GM18909 (cell line): ENCODE data around the gene PTPN7.
"Not testable (repeated sequence)": the region's sequence is repeated elsewhere in the genome, so short reads cannot be mapped to it uniquely, and the experiment has no call there.

Experiments
- ATAC-seq: cut with Tn5 transposase; IDR thresholded peaks from one replicate; pipeline ENCODE4 v1.9.1; 2021; ENCODE audit warnings: mild to moderate bottlenecking; ENCODE audit not compliant: unreplicated experiment, poor library complexity

PTPN7 gene

DNA sequence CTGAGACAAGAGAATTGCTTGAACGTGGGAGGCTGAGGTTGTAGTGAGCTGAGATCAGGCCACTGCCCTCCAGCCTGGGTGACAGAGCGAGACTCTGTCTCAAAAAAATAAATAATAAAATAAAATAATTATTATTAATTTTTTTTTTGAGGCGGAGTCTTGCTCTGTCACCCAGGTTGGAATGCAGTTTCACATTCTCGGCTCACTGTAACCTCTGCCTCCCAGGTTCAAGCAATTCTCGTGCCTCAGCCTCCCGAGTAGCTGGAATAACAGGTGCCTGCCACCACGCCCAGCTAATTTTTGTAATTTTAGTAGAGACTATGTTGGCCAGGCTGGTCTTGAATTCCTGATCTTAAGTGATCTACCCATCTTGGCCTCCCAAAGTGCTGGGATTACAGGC is 48.8 kb downstream of the PTPN7 start:
- ATAC-seq = not testable (repeated sequence)

DNA sequence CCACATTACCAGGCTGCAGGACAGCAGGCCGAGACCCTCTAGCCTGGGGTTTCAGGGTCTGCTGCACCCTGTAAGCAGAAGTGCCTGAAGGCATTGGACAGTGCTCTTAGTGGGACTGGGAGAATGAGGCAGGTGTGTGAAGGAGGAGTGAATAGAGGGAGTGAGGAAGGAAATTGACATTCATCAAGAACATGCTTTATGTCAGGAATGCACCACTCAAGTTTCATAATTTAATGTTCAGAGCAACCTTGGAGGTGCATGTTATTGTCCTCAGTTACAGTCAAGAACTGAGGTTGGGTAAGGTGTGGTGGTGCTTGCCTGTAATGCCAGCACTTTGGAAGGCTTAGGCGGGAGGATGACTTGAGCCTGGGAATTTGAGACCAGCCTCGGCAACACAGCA is 49.4 kb downstream of the PTPN7 start:
- no peak for ATAC-seq

DNA sequence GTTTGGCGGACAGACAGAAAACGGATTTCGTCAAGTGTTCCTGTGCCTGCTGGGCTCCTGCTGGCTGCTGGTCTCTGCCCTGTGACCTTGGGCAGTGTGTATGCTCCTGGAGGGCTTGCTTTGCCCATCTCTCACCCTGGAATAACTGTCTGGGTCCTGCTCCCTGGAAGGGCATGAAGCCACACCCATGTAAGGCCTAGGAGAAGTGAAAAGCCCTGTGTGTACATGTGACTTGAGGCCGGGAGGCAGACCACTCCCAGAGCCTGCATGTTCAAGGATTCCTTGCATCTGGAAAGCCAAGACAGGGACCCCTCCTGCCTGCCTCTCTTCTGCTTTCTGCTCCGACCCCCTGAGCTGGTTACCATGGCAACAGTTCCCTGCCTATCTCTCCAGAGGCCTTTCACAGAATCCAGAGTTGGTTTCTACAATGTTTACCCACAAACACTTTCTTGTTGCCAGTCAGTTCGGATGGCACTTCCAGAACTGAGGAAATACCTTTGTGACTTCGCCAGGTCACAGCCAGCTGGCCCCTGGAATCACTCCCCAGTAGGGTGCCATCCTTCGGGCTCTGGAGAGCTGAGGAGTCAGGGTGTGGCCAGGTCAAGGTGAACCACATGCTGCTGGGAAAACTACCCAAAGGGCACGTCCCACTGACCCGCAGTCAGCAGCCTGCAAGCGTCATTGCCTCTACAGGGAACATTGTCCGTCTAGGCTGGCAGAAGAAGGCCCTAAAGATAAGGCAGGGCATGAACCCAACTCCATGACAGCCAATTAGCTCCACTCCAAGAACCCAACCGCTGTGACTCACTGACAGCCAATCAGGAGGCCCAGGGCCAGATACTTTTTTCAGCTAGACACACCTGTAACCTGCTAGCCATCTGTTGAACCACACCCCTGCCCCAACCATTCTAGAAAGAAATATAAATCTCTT is 52.3 kb downstream of the PTPN7 start:
- no peak for ATAC-seq

DNA sequence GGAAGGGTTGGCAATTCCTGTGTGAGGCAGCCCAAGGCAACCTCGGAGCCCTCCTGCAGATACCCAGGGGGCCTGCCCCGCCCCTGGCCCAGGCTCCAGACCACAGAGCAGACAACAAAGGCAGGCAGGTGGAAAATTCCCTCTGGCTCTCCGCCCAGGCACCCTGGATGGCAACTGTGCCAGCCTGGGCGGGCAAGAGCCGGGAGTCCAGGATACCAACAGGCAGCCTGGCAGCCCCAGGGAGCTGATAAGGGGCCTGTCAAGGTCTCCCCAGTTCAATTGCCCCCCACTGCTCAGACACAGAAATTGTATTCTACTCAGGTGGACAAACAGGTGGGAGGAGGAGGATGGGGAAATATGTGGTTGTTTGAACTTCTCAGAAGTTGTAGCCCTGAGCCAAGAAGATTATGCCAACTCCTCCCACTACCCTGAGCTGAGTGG is 53.1 kb downstream of the PTPN7 start:
- no peak for ATAC-seq

DNA sequence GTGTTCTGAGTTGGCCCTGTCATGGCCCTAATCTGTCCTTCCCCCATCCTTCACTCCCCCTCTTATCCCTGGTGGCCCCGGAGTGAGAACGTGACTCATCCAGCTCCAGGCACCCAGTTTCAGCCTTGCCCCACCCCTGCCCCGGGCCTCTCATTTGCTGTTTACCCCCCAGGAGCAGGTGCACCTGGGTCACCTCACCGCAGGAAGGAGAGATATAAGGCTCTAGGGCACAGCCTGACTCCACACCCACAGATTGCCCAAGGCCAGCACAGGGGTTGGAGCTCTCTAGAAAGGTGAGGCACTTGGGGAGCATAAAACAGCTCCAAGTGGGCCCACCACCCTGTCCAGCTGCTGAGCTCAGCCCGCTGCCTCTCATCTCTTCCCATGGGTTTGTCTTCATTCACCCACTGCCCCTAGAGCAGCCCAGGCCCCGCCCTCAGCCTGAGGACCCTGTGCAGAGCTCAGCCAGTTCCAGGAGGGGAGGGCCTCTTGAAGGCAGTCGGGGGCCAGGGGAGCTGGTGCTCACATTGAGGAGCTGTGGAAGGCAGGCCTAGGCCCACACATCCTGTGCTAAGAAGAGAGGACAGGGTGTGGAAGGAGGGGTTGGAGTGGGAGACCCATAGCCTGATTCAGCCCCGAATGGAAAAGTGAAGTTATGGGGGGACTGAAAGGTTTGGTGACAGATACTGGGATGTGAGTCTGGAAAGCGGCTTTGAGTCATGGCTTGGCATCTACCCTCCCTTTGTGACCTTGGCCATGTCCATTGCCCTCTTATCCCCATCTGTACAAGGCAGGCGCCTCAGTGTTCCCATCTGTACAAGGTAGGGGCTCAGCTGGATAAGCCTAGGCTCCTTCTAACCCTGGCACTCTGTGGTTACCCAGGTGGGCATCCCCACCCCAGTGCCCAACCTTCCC is 53.8 kb downstream of the PTPN7 start:
- ATAC-seq = no peak

DNA sequence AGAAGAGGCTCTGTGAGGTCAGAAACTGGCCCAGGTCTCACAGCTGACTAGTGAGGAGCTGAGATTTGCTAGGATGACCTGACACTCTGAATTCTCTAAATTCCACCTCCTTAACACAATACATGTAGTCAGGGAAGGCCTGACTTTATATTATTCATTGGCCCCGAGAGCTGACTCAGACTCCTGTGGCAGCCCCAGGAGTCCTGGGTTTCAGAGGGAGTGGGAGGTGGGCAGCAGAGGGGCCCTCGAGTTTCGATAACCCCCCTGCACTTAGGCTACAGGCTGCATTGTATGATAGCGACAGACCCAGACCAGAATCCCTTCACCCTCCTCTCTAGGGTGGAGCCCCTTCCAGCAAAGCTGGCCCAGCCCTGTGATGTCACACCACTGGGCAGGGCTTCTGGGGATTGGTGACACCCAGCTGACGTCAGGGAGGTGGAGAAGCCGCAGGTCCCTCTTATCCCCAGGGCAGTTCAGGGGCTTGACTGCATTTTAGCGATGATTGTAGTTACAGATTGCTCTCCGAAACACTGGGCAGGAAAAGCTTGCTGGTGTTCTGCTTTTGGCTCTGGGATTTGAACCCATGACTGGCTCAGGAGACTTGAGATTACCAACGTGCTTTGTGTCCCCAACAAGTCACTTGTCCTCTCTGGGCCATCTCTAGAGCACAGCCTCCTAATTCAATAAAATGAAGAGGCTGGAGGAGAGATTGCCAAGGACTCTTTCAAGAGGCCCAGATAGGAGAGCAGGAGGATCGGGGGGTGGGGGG is 54.6 kb downstream of the PTPN7 start:
- ATAC-seq = no peak

DNA sequence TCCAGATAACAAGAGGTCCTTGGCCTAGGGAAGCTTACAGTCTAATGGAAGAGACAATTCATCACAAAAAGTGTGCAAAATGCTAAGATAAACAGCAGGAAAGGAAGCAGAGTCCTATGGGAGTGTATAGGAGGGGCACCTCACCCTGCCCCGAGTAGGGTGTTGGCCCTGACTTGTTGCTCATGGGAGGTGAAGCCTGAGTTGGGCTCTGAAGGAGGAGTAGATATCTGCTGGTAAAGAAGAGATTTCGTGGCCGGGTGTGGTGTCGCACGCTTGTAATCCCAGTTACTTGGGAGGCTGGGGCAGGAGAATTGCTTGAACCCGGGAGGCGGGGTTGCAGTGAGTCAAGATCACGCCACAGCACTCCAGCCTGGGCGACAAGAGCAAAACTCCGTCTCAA is 56.3 kb downstream of the PTPN7 start:
- ATAC-seq = no peak

DNA sequence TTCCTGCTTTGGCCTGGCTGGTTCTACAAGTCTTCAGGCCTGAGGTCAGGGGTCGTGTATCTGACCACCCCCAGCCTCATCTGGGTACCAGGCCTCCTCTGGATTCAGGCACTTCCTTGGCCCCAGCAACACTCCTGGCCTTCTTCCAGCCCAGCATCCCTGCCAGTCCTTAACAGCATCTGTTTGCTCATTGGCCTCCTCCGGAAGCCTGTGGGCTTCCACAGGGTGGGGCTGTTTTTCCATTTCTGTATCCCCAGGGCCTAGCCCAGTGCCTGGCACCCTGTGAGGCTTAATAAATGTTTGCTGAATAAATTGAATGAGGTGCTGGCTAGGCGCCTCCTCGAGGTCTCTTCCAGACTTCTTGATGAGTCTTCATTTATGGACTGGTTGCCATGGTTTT is 59.2 kb downstream of the PTPN7 start:
- no peak for ATAC-seq
